ENCODE results near the gene ANKRD1. TPM values are rescaled to one million over a fixed set of nuclear protein-coding genes. Genes with fewer than 3 reads are reported as not detected.

Gene ANKRD1
- total RNA-seq, 1 experiment from 2014 or later: 0.11 TPM

- no peaks in the 10 kb centered on the region for H4K20me1 ChIP-seq (ENCODE audit: control insufficient read depth, insufficient read depth, insufficient read length)
- no peak overlapping the region for H4K5ac ChIP-seq (ENCODE audit: insufficient read length, low read depth, low read length)
- H3K4me2 ChIP-seq (ENCODE audit: insufficient read depth, insufficient read length, low read length): no peak overlapping the region
- no peaks in the 10 kb centered on the region for H3K79me2 ChIP-seq (ENCODE audit: insufficient read depth, low read length)
- WGBS (ENCODE audit: extremely low coverage, insufficient read length, low lambda C conversion rate): no CpG with 5 or more reads among the region's 2 CpGs
- no peak overlapping the region for H2AFZ ChIP-seq (ENCODE audit: low read length)
- no peak overlapping the region for H3K4ac ChIP-seq (ENCODE audit: low read depth, low read length)
- no peak overlapping the region for H3K9ac ChIP-seq (ENCODE audit: extremely low read depth, insufficient read length, low read length)
- no peak overlapping the region for H3K14ac ChIP-seq (ENCODE audit: insufficient read depth, low read length)
- H3K27me3 ChIP-seq (ENCODE audit: insufficient read depth, low read length): no peaks in the 10 kb centered on the region
- no peak overlapping the region for H3K4me3 Mint-ChIP-seq
- TF ChIP-seq CTCF (conservative IDR thresholded peaks at IDR 0.05): no peak
- no peaks in the 10 kb centered on the region for H3K4me1 ChIP-seq (ENCODE audit: insufficient read depth, low read length)
- H3K36me3 Mint-ChIP-seq (ENCODE audit: insufficient read depth in 1 of 3, low read depth in 3 of 3): no peaks in the 10 kb centered on the region
- no peak overlapping the region for H2BK15ac ChIP-seq (ENCODE audit: low read depth, low read length)
- H3K27ac Mint-ChIP-seq: no peak overlapping the region
- no peak overlapping the region for H3K27ac ChIP-seq (ENCODE audit: insufficient read length, low read depth, low read length)
- no peaks in the 10 kb centered on the region for H3K9me3 ChIP-seq (ENCODE audit: control insufficient read depth, low read depth, low read length)
- no peak overlapping the region for H4K8ac ChIP-seq (replicated peaks; ENCODE audit: insufficient read length, low read depth, low read length)
- H3K23me2 ChIP-seq (ENCODE audit: insufficient read length, low read depth, low read length, poor library complexity, severe bottlenecking): no peaks in the 10 kb centered on the region
- no peak overlapping the region for H3K18ac ChIP-seq (ENCODE audit: insufficient read length, low read depth, low read length)
- H3K23ac ChIP-seq (ENCODE audit: insufficient read length, low read depth, low read length): no peak overlapping the region
- no peak overlapping the region for H2BK20ac ChIP-seq (ENCODE audit: low read depth, low read length, poor library complexity, severe bottlenecking)
- no peak for DNase-seq
- no peak overlapping the region for H3K56ac ChIP-seq (ENCODE audit: insufficient read length, low read depth, low read length)
- peaks cover 77% of the 10 kb centered on the region for H3K27me3 Mint-ChIP-seq (ENCODE audit: low read depth)
- no peaks in the 10 kb centered on the region for H3K4me1 Mint-ChIP-seq
- no peaks in the 10 kb centered on the region for H3K79me1 ChIP-seq (ENCODE audit: insufficient read depth, low read depth, low read length, poor library complexity, severe bottlenecking)
- H2BK120ac ChIP-seq (ENCODE audit: low read depth, low read length, poor library complexity, severe bottlenecking): no peak overlapping the region
- no peak overlapping the region for H4K91ac ChIP-seq (ENCODE audit: insufficient read length, low read depth, low read length)
- no peak overlapping the region for H3T11ph ChIP-seq (ENCODE audit: low read length)
- no peak overlapping the region for H2AK5ac ChIP-seq (ENCODE audit: insufficient read length, low read length)
- no peaks in the 10 kb centered on the region for H3K9me3 Mint-ChIP-seq
- H2BK12ac ChIP-seq (ENCODE audit: insufficient read length, low read depth, low read length): no peak overlapping the region
- no peak overlapping the region for H2BK5ac ChIP-seq (ENCODE audit: insufficient read length, low read length)
Observed at GRCh38 chr10:90965720-90966119, 44.8 kb upstream of the ANKRD1 start.
